IPS-NIHi7 (cell line): ENCODE measurements around the gene ZNF396.

Source experiments
- DNase-seq: peaks from one replicate; pipeline ENCODE4 v3.0.0; 2012; ENCODE audit warnings: mixed read lengths; ENCODE audit errors: extremely low spot score

The ZNF396 gene

DNA sequence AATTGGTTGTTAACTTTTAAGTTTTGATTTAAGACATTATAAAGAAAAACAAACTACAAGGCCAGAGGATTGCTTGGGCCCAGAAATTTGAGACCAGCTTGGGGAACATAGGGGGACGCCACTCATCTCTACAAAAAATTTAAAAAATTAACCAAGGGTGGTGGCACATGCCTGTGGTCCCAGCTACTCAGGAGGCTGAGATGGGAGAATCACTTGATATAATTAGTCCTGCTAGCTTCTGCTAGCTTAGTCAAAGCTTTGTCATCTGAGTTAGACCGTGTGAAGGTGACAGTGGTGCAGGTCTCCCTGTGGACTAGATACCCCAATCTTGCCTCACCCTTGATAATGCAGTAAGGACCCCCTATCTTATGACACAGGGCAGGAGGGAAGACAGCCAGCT lies 6.0 kb upstream of the ZNF396 start:
- no peak for DNase-seq

DNA sequence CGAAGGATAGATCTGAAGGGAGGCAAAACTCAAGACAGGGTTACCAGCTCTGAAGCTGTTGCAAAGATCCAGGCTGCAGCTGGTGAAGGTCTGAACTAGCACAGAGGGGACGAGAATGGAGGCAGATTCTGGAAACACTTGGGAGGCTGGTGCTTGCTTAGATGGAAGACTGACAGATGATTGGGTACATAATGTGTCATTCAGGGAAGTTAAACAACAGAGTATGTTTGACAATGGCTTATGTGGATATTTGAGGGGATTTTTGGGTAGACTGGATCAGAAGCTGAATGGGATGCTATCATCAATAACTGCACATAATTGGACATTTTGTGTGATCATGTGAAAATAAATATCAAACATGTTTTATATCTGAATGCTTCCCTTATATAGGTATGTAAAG lies 2.3 kb upstream of the ZNF396 start:
- DNase-seq: no peak

DNA sequence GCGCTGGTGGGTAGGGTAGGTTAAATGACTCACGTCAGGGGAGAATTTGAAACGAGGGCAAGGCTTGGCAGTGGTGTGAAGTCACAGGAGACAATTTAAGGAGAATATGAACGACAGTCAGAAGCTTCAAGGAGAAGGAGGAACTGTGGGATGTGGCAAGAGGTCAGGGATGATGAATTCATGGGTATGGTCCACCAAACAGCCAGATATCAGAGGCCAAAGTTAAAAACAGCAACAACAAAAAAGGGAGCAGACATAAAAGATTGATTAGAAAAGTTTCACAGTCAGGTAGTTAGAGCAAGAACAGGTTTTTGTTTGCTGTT lies 1.4 kb upstream of the ZNF396 start:
- no peak for DNase-seq

DNA sequence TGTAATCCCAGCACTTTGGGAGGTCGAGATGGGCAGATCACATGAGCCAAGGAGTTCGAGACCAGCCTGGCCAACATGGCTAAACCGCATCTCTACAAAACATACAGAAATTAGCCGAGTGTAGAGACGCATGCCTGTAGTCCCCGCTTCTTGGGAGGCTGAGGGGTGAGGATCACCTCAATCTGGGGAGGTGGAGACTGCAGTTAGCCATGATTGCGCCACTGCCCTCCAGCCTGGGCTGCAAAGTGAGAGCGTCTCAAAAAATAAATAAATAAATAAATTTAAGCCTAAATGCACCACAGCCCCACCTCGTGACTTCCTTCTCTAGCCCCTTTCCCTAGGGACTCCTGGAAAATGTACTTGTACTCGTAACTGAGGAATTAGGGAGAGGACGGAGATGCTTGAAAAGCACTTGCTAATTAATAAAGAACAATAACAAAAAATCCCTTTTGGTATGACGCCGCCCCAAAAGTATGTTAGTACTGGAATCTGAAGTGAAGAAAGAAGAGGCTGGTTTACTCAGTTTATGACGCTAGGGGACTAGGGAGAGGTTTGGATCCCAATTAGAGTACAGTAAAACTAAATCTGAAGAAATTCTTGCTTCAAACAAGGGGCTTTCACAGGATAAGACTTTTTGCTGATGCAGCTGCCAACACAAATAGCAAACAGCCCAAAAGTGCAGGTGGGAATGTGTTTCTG lies 887 bp upstream of the ZNF396 start:
- DNase-seq: no peak

DNA sequence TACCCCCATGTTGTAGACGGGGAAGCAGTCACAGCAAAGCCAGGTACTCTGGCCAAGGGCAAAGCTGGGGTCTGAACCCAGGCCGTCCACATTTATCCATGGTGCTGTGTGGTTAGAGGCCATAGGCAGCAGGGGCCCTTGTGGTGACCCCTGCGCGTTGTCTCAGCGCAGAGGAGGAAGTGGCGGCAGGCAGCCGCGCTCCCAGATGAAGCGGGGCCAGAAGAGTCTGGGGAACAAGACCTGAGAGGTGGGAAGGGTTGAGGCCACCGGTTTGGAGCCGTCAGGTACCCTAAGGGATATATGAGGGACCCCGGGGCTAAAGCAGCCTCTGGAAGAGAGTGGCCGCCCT lies 770 bp downstream of the ZNF396 start:
- peak; percentile 51 for DNase-seq

DNA sequence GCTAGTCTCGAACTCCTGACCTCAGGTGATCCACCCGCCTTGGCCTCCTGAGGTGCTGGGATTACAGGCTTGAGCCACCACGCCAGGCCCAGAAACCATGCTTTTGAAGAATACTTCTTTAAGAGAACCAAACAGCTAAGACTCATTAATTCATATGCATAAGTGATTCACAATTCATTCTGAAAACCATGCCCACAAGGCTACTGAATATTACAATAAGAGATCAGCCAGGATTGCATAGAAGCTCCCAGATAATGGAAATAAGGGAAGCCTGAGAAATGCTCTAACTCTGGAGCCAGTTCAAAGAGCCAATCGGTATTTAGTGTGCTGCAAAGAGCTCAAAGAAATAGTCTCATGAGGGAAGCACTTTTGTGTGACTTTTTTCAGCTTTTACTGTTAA lies 2.4 kb downstream of the ZNF396 start:
- DNase-seq: no peak

DNA sequence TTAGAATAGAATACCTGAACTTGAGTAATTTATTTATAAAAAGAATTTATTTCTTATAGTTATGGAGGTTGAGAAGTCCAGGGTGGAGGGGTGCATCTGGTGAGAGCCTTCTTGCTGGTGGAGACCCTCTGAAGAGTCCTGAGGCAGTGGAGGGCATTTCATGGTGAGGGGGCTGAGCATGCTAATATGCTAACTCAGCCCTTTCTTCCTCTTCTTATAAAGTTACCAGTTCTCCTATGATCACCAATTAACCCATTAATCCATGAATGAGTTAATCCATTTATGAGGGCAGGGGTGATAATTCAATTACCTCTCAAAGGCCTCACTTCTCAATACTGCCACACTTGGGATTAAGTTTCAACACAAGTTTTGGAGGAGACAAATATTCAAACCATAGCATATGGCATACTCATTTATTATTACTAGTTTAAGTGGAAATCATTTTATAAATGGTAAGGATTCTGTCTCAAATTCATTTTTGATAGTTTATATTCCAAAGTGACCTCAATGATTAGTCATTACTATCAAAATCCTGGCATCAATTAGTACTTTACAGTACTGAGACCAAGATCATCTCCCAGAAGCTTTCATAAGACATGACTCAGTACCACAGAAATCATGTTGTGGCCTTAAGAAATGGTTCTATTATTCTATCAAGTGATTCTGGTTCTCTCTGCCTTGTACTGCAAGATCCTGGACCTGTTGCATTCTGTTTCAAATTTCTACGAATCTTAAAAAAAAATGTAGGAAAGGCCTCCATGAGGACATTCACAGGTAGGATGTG lies 5.5 kb downstream of the ZNF396 start:
- DNase-seq: no peak

DNA sequence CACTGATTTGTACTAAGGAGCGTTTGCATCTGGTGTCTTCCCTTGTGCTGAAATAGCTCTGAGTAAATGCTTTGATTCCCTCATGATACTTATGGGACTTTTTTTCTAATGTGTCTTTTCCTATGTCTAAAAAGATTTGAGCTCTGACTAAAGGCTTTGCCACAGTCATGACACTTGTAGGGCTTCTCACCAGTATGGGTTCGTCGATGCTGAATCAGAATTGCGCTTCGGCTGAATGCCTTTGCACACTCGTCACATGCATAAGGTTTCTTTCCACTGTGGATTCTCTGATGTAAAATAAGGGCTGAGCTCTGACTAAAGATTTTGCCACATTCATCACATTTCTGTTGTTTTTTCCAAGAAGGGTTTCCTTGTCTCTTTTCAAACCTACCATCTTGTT lies 8.0 kb downstream of the ZNF396 start:
- no peak for DNase-seq

DNA sequence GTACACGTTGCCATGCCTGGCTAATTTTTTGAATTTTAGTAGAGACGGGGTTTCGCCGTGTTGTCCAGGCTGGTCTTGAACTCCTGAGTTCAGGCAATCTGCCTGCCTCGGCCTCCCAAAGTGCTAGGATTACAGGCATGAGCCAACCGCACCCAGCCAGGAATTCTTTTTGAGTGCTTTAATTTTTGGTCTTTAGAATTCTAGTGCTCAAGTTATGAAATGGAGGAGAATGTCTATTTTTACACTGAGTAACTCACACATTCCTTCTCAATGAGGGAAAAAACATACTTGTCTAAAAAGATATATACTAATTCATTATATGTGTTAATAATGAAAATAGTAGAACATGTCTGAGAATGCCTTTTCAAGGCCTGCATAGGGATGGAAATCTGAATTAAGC lies 8.5 kb downstream of the ZNF396 start:
- DNase-seq: no peak

DNA sequence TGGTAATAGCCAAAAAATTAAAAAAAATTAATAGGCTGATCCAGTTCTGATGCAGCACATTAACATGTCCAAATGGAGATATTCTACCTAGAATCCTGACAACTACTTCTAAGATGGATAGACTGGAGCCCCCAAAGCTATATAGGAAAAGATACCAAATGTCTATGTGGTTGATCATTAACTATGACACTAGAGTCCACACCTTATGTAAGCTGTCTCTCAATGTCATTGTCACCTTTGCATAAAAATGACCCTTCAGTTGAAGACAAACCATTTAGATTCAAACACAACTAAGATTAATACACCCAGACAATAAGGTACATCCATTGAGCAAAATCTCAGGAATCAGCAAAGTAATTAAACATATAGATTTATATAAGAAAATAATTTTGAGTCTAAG lies 14.6 kb downstream of the ZNF396 start:
- DNase-seq: no peak

DNA sequence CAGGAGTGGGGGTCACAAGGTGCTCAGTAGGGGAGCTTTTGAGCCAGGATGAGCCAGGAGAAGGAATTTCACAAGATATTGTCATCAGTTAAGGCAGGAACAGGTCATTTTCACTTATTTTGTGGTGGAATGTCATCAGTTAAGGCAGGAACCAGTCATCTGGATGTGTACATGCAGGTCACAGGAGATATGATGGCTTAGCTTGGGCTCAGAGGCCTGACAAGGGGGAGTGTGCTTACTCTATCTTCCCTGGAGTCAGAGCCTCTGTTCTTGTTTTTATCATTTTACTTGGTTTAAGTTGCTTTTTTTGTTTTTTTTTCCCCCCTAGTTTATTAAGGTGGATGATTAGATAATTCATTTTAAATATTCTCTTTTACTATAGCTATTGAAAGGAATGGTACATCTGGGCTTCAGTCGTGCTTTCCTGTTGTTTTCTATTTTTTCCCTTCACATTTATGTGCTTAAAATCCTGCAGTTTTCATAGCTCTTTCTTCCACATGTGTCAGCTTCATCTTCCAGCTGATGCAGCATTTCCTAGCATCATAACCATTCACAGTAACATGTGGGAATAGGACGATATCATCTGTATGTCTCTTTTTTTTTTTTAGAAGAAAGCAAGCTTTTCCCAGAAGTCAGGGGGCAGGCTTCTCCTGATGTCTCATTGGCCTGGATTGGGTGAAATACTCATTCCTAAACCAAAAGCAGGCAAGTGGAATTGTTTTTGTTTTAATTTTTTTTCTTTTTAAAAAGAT lies 15.4 kb downstream of the ZNF396 start:
- DNase-seq: no peak

DNA sequence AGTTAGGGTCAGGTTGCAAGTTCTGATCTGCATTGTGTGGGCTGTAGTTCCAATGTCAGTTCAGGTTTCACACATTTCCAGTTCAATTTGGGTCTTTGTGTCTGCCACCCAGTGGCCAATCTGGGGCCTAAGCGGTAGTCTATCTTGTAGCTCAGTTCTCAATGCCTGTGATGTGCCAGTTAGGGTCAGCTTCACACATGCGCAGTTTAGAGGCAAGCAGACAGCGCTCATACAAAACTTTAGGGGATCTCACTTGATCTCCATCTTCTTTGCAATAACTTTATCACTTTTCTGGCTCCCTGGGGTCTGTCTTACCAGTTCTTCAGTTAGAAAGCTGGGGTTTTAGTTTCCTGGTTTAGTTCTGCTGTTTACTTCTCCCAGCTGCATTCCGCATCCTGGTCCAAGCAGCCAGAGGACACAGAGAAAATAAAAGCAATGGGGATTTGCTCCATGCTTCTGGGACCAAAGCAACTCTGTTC lies 22.0 kb downstream of the ZNF396 start:
- peak; percentile 85 for DNase-seq

DNA sequence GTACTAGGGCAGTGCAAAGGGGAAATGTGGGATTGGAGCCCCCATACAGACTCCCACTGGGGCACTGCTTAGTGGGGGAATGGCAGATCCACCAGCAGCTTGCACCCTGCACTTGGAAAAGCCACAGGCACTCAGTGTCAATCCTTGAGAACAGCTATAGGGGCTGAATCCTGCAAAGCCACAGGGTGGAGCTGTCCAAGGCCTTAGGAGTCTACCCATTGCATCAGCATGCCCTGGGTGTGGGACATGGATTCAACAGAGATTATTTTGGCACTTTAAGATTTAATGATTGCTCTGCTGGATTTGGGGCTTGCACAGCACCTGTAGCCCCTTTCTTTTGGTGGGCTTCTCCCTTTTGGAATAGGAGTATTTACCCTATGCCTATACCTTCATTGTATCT lies 24.4 kb downstream of the ZNF396 start:
- no peak for DNase-seq

DNA sequence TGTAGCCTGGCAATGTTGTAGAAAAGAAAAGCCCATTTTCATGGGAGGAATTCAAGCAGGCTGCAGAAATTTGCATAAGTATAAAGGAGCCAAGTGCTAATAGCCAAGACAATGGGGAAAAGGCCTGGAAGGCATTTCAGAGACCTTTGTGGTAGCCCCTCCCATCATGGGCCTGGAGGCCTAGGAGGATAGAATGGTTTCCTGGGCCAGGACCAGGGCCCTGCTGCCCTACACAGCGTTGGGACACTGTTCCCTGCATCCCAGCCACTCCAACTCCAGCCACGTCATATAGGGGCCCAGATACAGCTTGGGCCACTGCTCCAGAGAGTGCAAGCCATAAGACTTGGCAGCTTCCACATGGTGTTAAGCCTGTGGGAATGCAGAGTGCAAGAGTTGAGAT lies 24.9 kb downstream of the ZNF396 start:
- no peak for DNase-seq

DNA sequence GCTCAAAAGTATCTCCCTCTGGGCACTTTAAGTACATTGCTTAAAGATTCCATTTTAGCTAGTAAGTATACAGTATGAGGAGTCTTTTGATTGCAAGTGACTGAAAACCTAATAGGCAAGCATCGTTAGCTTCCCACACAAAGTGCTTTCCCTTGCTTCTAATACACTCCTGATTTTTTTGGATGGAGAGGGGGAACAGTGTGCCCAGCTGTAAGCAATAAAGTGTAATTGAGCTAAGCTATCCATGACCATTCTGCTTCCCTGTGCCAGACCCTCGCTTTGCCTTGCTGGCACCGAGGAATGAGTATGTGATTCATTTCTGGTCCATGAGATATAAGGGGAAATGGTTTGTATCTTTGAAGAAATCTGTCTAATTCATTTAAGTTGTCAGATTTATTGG lies 29.1 kb downstream of the ZNF396 start:
- no peak for DNase-seq

DNA sequence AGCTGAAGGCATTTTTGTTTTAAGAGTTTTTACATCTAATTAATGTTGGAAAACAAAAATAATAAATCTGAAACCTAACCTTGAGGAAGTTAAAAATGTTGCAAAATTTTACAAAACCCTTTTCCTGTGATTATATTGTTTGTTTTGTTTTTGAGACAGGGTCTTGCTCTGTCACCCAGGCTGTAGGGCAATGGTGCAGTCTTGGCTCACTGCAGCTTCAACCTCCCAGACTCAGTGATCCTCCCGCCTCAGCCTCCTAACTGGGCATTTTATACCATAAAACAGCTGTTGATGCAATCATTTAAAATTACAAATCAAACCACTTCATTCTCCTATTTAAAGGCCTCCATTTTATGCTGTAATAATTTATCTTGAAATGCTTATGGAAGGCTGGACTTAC lies 31.2 kb downstream of the ZNF396 start:
- DNase-seq: no peak

DNA sequence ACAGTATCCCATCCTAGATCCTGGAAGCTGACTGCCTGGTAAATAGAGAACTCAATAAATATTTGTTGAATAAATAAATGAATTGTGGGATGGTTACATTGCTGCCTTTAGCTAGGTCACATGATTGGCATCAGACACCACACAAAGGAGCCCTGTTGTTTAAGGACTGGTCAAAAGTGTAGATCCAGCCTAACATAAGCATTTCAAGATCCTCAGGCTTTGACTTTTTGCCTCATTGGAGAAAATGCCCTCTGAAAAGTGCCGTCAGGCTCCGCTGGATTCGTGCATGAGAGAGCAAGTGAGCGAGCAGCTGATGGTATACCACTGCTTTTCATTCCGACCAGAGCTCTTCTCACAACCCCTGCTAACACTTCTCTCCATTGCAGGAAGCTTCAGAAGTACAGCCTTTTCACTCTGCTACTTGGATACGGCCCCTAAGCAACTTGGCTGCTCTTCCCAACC lies 31.6 kb downstream of the ZNF396 start:
- DNase-seq: peak; percentile 22

DNA sequence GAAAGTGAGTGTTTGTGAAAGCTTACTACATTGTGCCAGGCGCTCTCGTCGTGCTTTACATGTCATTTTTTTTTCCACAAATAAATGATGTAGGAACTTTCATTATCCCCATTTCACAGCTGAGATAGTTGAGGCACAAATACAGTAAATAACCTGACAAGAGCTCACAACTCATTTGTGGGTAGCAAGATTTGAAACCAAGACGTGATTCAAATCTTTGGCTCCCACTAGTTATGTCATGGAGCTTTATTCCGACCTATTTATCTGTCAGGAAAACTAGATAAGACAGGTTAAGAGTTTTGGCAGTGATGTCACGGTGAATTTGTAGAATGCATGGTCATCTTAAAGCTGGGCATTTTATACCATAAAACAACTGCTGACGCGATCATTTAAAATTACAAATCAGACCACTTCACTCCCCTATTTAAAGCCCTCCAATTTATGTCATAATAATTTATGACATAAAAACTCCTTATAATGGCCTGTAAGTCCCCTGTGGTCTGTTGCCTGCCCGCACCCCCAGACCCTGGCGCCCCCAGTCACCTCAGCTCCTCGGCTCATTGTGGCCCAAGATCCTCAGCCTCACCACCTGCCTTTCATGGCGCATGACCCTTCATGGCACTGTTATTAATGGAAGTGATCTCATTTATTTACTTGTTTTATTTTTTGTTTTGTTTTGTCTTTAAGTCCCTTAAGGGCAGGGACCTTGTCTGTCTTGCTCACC lies 32.2 kb downstream of the ZNF396 start:
- DNase-seq: no peak

DNA sequence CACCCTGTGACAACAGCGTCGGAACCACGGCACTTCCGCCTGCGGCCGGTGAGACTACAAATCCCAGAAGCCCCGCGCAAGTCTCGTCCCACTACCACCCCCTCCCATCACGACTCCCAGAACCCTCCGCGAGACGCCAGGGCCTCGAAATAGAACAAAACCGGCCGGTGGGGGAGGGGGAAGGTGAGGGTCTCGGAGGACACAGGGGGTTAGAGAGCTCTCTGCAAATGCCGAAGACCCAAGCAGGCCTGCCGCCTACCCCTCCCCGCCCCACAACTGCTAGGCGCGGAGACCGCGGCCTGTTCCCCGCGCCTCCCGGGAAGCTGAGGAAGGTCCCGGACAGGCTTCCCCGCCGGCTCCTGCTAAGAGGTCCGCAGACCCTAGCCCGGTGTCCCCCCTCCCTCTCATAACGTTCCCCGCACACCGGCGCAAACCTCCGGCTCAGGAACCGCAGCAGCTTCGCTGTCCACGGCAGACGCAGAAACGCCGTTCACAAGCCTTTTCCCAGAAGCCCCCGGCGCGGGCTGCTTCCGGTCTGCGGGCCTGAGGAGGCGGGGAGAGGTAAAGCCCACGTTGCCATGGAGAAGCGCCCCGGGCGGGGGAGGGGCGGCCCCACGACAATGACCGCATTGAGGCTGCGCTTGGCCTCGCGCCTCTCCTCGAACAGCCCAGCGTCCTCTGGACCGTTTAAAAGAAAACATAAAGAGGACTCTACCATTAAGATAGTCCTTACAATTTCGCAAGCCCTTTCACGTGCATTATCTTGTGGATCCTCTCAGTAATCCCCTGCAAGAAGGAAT lies 33.0 kb downstream of the ZNF396 start, which contains the start of gene ZNF24:
Gene ZNF24, minus strand, starts transcription at position 485 of the 800 bp plus-strand sequence. CDS start 3,770 bp downstream, outside the sequence.
- DNase-seq: peak; percentile 97

DNA sequence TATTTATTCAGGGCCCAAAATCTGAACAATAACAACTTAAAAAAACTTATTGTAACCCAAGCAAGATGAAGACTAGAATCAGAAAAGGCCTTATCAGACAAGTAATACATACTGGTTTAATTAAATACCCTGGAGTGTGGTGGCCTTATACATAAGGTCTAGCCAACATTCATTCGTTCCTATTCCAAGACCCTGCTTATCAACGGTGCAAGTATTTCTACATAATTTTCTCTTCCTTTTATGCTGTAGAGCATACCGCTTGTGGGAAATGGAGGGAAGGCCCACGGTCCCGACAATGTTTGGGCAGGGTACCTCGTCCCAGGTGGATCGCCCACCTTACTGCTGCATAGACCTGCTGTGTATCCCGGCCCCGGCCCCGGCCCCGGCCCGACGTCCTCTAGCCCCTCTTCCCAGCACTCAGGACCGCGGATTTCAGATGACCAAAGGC lies 33.6 kb downstream of the ZNF396 start:
- no peak for DNase-seq

DNA sequence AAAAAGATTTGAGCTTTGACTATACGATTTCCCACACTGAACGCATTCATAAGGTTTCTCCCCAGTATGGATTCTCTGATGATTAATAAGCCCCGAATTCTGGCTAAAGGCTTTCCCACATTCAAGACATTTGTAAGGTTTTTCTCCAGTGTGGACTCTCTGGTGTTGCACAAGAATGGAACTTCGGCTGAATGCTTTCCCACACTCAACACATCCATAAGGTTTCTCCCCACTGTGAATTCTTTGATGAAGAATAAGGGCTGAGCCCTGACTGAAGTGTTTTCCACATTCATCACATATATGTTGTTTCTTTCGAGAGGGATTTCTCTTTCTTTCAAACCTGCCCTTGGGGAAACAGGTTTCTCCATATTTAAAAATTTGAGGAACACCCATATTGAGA lies 39.9 kb downstream of the ZNF396 start:
- DNase-seq: no peak
